IPS-15b (cell line): Measurements from ENCODE around the gene TIGD7.
A peak's percentile ranks its signal among the peaks of the same experiment; 100 is the strongest.

Source experiments
- H3K27me3 ChIP-seq: one replicate; pipeline ENCODE4 v1.6.1; 2013; ENCODE audit warnings: low read length; ENCODE audit not compliant: control insufficient read depth, insufficient read depth
- H3K36me3 ChIP-seq: one replicate; pipeline ENCODE4 v1.6.1; 2013; ENCODE audit warnings: low read length; ENCODE audit not compliant: control insufficient read depth, insufficient read depth
- H3K4me1 ChIP-seq: one replicate; pipeline ENCODE4 v1.6.1; 2013; ENCODE audit warnings: mild to moderate bottlenecking, low read length; ENCODE audit not compliant: control insufficient read depth, insufficient read depth
- H3K4me3 ChIP-seq: one replicate; pipeline ENCODE4 v1.5.1; 2013; ENCODE audit warnings: low read depth, low read length
- H3K9ac ChIP-seq: one replicate; pipeline ENCODE4 v1.6.1; 2013; ENCODE audit warnings: low read depth, mild to moderate bottlenecking, low read length
- H3K9me3 ChIP-seq: one replicate; pipeline ENCODE4 v1.6.1; 2013; ENCODE audit warnings: mild to moderate bottlenecking, low read length; ENCODE audit not compliant: control insufficient read depth, insufficient read depth

The TIGD7 gene

GRCh38 chr16:3305109-3306068 lies at the start of gene TIGD7, which contains the start of gene ZNF75A:
TSS of gene TIGD7 (minus strand) at chr16:3305430. CDS start at chr16:3300614, 4,816 bp downstream.
TSS of gene ZNF75A (plus strand) at chr16:3305497. CDS start at chr16:3308429, 2,932 bp downstream.
- H3K27me3 ChIP-seq = peaks cover 7% of the 10 kb centered on the region
- peaks cover 3% of the 10 kb centered on the region for H3K4me1 ChIP-seq
- H3K4me3 ChIP-seq = peak within 1 kb of the TSS; percentile 88
- H3K36me3 ChIP-seq = peaks cover 4% of the 10 kb centered on the region
- H3K9me3 ChIP-seq = peaks cover 2% of the 10 kb centered on the region
- peak within 1 kb of the TSS; percentile 94 for H3K9ac ChIP-seq

GRCh38 chr16:3349175-3349574 lies 43.9 kb upstream of the TIGD7 start:
- Histone ChIP-seq H3K36me3 (no peaks in the 10 kb centered on the region), H3K9me3 (no peaks in the 10 kb centered on the region), H3K4me3 (no peak overlapping the region), H3K4me1 (no peaks in the 10 kb centered on the region), H3K9ac (no peak overlapping the region), H3K27me3 (no peaks in the 10 kb centered on the region)

GRCh38 chr16:3348547-3349167 lies 43.4 kb upstream of the TIGD7 start:
- no peak overlapping the region for H3K9ac ChIP-seq
- no peaks in the 10 kb centered on the region for H3K4me1 ChIP-seq
- no peaks in the 10 kb centered on the region for H3K36me3 ChIP-seq
- no peaks in the 10 kb centered on the region for H3K9me3 ChIP-seq
- H3K4me3 ChIP-seq = no peak overlapping the region
- no peaks in the 10 kb centered on the region for H3K27me3 ChIP-seq

- Histone ChIP-seq H3K4me1 (no peaks in the 10 kb centered on the region), H3K9ac (no peak overlapping the region), H3K4me3 (no peak overlapping the region), H3K27me3 (no peaks in the 10 kb centered on the region), H3K9me3 (no peaks in the 10 kb centered on the region), H3K36me3 (no peaks in the 10 kb centered on the region)
Observed at GRCh38 chr16:3347586-3347985, 42.4 kb upstream of the TIGD7 start.

GRCh38 chr16:3346041-3346440 lies 40.8 kb upstream of the TIGD7 start:
- H3K4me1 ChIP-seq = no peaks in the 10 kb centered on the region
- H3K27me3 ChIP-seq = no peaks in the 10 kb centered on the region
- no peak overlapping the region for H3K4me3 ChIP-seq
- no peaks in the 10 kb centered on the region for H3K9me3 ChIP-seq
- no peaks in the 10 kb centered on the region for H3K36me3 ChIP-seq
- H3K9ac ChIP-seq = no peak overlapping the region

- Histone ChIP-seq H3K36me3 (no peaks in the 10 kb centered on the region), H3K4me3 (no peak overlapping the region), H3K27me3 (no peaks in the 10 kb centered on the region), H3K4me1 (no peaks in the 10 kb centered on the region), H3K9ac (no peak overlapping the region), H3K9me3 (no peaks in the 10 kb centered on the region)
Observed at GRCh38 chr16:3328643-3329042, 23.4 kb upstream of the TIGD7 start.

GRCh38 chr16:3328104-3328503 lies 22.9 kb upstream of the TIGD7 start:
- H3K9ac ChIP-seq = no peak overlapping the region
- H3K4me1 ChIP-seq = no peaks in the 10 kb centered on the region
- H3K27me3 ChIP-seq = no peaks in the 10 kb centered on the region
- H3K4me3 ChIP-seq = no peak overlapping the region
- H3K9me3 ChIP-seq = no peaks in the 10 kb centered on the region
- H3K36me3 ChIP-seq = no peaks in the 10 kb centered on the region

- Histone ChIP-seq H3K4me1 (no peaks in the 10 kb centered on the region), H3K9me3 (no peaks in the 10 kb centered on the region), H3K36me3 (no peaks in the 10 kb centered on the region), H3K27me3 (no peaks in the 10 kb centered on the region), H3K9ac (no peak overlapping the region), H3K4me3 (no peak overlapping the region)
Observed at GRCh38 chr16:3327514-3327913, 22.3 kb upstream of the TIGD7 start.

GRCh38 chr16:3321816-3322215 lies 16.6 kb upstream of the TIGD7 start:
- H3K9me3 ChIP-seq = peaks cover 20% of the 10 kb centered on the region
- H3K27me3 ChIP-seq = no peaks in the 10 kb centered on the region
- H3K9ac ChIP-seq = no peak overlapping the region
- H3K36me3 ChIP-seq = peaks cover 15% of the 10 kb centered on the region
- no peak overlapping the region for H3K4me3 ChIP-seq
- no peaks in the 10 kb centered on the region for H3K4me1 ChIP-seq

GRCh38 chr16:3317315-3317999 lies 12.2 kb upstream of the TIGD7 start:
- H3K9me3 ChIP-seq = peaks cover 39% of the 10 kb centered on the region

GRCh38 chr16:3311496-3311895 lies 6.3 kb upstream of the TIGD7 start:
- Histone ChIP-seq H3K27me3 (no peaks in the 10 kb centered on the region), H3K4me1 (no peaks in the 10 kb centered on the region), H3K36me3 (peaks cover 25% of the 10 kb centered on the region), H3K9me3 (peaks cover 18% of the 10 kb centered on the region), H3K9ac (no peak overlapping the region), H3K4me3 (no peak overlapping the region)

More at GRCh38 chr16:3317315-3317999, 12.2 kb upstream of the TIGD7 start:
- no peak overlapping the region for H3K4me3 ChIP-seq
- no peak overlapping the region for H3K9ac ChIP-seq
- peaks cover 41% of the 10 kb centered on the region for H3K36me3 ChIP-seq
- no peaks in the 10 kb centered on the region for H3K4me1 ChIP-seq
- H3K27me3 ChIP-seq = no peaks in the 10 kb centered on the region
